GM19043 (cell line): ENCODE data around the gene CCRL2.

Source experiments
- ATAC-seq: cut with Tn5 transposase; IDR thresholded peaks from one replicate; pipeline ENCODE4 v1.9.1; 2021; ENCODE audit warnings: low read depth; ENCODE audit not compliant: unreplicated experiment

CCRL2 gene

GRCh38 chr3:46455231-46456115, 48.4 kb downstream of the CCRL2 start:
- ATAC-seq, result no peak

GRCh38 chr3:46456118-46456517, 49.1 kb downstream of the CCRL2 start:
- ATAC-seq, result no peak
